Body of pancreas (tissue), 4 donors: ENCODE results near the gene ZNF681.

Source experiments
- POLR2A ChIP-seq, 3 donors: fragments of 450-650 bp; IDR thresholded peaks; one replicate each; pipeline ENCODE4 v1.6.1; 2016; ENCODE audit warnings: antibody characterized with exemption in 3 of 3, mild to moderate bottlenecking in 2 of 3
- TF ChIP-seq, protein P1 (sequence below), 7 experiments: fragments of 450-650 bp in 4 of 7; fragments of 200-600 bp in 3 of 7; sonication (generic) in 3 of 7; IDR thresholded peaks; one replicate each; pipeline ENCODE4 v1.5.1; 2016 to 2019; ENCODE audit warnings: antibody characterized with exemption in 7 of 7

GRCh38 chr19:23801803-23802202 lies 43.1 kb upstream of the ZNF681 start:
- TF ChIP-seq, protein P1, sequence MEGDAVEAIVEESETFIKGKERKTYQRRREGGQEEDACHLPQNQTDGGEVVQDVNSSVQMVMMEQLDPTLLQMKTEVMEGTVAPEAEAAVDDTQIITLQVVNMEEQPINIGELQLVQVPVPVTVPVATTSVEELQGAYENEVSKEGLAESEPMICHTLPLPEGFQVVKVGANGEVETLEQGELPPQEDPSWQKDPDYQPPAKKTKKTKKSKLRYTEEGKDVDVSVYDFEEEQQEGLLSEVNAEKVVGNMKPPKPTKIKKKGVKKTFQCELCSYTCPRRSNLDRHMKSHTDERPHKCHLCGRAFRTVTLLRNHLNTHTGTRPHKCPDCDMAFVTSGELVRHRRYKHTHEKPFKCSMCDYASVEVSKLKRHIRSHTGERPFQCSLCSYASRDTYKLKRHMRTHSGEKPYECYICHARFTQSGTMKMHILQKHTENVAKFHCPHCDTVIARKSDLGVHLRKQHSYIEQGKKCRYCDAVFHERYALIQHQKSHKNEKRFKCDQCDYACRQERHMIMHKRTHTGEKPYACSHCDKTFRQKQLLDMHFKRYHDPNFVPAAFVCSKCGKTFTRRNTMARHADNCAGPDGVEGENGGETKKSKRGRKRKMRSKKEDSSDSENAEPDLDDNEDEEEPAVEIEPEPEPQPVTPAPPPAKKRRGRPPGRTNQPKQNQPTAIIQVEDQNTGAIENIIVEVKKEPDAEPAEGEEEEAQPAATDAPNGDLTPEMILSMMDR (IDR thresholded peaks at IDR 0.05): no peak
- no peak for TF ChIP-seq POLR2A (IDR thresholded peaks at IDR 0.05)
